ENCODE measurements around the gene B9D2. TPM values are rescaled to one million over a fixed set of nuclear protein-coding genes. Genes with fewer than 3 reads are reported as not detected.
"Not testable (repeated sequence)": the region's sequence is repeated elsewhere in the genome, so short reads cannot be mapped to it uniquely, and the experiment has no call there.

Gene B9D2
- total RNA-seq, 4 donors from 2014 or later: 5.9 to 12.5 (median 9.9) TPM

DNA sequence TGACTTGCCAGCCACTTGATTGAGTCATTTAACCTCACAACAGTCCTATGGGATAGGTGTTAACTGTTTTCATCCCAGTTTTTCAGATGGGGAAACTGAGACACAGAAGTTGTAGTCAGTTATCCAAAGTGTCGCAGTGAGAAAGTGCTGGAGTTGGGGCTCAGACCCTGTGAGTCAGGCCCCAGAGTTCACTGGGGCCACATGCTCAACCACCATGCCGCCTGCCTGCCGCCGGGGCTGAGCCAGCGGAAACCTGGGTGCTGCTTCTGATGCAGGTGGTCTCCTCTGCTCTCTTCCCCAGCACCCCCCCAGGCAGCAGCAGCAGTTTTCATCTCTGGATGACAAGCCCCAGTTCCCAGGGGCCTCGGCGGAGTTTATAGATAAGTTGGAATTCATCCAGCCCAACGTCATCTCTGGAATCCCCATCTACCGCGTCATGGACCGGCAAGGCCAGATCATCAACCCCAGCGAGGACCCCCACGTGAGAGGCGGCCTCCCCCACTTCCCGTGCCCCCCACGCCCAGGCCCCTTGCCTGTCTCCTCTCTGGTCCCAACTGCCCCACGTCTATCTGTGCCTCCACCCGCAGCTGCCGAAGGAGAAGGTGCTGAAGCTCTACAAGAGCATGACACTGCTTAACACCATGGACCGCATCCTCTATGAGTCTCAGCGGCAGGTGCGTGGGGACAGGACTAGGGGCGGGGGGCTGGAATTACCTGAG lies 46.5 kb upstream of the B9D2 start:
- no peak for DNase-seq
- Histone ChIP-seq H3K27me3 (no peaks in the 10 kb centered on the region), H3K9me3 (no peaks in the 10 kb centered on the region), H3K27ac (peak overlapping the region in 1 of 3 donors; percentile 72), H3K4me1 (peaks cover 27 to 76% of the 10 kb centered on the region in 2 donors), H3K36me3 (peaks cover 6 to 18% of the 10 kb centered on the region in 2 donors), H3K4me3 (replicated peaks in 1 of 3) (no peak overlapping the region)
- 95 to 97% methylated on average over 22 to 23 of the region's 23 CpGs for WGBS, 2 donors
- TF ChIP-seq CTCF (IDR thresholded peaks at IDR 0.05): no peak
- no peak for TF ChIP-seq POLR2A (IDR thresholded peaks at IDR 0.05)
- intact Hi-C loops (cut with DNase I): no loop called here

DNA sequence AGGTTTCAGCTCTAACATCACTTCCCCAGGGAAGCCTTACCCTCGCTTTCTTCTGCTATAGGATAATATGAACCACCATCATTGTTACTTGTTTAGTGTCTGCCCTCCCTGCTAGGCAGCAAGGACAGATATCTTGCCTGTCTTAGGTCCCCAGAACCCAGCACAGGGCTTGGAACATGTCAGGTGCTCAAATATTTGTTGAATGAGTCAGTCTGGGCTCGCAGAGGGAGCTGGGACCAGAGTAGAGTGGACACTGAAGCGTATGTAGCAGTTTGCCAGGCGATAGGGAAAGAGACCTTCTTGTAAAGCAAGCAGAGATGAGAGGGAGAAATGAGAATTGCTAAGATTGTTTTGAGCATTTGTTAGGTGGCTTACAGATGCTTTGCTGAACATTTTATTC lies 45.3 kb upstream of the B9D2 start:
- H3K4me3 ChIP-seq (replicated peaks in 1 of 3): no peak overlapping the region
- peak; percentile 80 to 86 for DNase-seq
- no peaks in the 10 kb centered on the region for H3K9me3 ChIP-seq
- peaks cover 6 to 13% of the 10 kb centered on the region in 2 donors for H3K36me3 ChIP-seq
- TF ChIP-seq CTCF (IDR thresholded peaks at IDR 0.05) (no peak), POLR2A (IDR thresholded peaks at IDR 0.05) (no peak)
- intact Hi-C loops (cut with DNase I): no loop called here
- peak overlapping the region; percentile 57 to 72 (median 70) for H3K27ac ChIP-seq
- no peaks in the 10 kb centered on the region for H3K27me3 ChIP-seq
- peaks cover 27 to 77% of the 10 kb centered on the region in 2 donors for H3K4me1 ChIP-seq
- WGBS, 2 donors: 49 to 50% methylated on average over 4 of the region's 4 CpGs

GRCh38 chr19:41408846-41409245 lies 44.9 kb upstream of the B9D2 start:
- WGBS, 2 donors: 90 to 92% methylated on average over 5 of the region's 5 CpGs
- H3K9me3 ChIP-seq; DNase-seq; intact Hi-C loops (cut with DNase I); H3K27me3 ChIP-seq; H3K4me3 ChIP-seq (replicated peaks in 1 of 3): not testable (repeated sequence)
- Histone ChIP-seq H3K36me3 (peaks cover 6 to 10% of the 10 kb centered on the region in 2 donors), H3K27ac (peak overlapping the region; percentile 57 to 72 (median 70)), H3K4me1 (peaks cover 27 to 78% of the 10 kb centered on the region in 2 donors)

GRCh38 chr19:41408256-41408655 lies 44.3 kb upstream of the B9D2 start:
- no peak for DNase-seq
- WGBS, 2 donors: 56 to 85% methylated on average over 4 of the region's 4 CpGs

GRCh38 chr19:41407271-41407670 lies 43.3 kb upstream of the B9D2 start:
- H3K27ac ChIP-seq: peak overlapping the region; percentile 53 to 72 (median 70)
- 7 to 11% methylated on average over 4 of the region's 4 CpGs for WGBS, 2 donors
- intact Hi-C loops (cut with DNase I): no loop called here

More at GRCh38 chr19:41408256-41408655, 44.3 kb upstream of the B9D2 start:
- Histone ChIP-seq H3K4me3 (replicated peaks in 1 of 3) (no peak overlapping the region), H3K9me3 (no peaks in the 10 kb centered on the region), H3K4me1 (peaks cover 31 to 82% of the 10 kb centered on the region in 2 donors), H3K27ac (peak overlapping the region; percentile 57 to 72 (median 70)), H3K27me3 (no peaks in the 10 kb centered on the region), H3K36me3 (peaks cover 6 to 8% of the 10 kb centered on the region in 2 donors)
- TF ChIP-seq CTCF (IDR thresholded peaks at IDR 0.05) (no peak), POLR2A (IDR thresholded peaks at IDR 0.05) (no peak)
- intact Hi-C loops (cut with DNase I): no loop called here

More at GRCh38 chr19:41407271-41407670, 43.3 kb upstream of the B9D2 start:
- H3K36me3 ChIP-seq: peaks cover 6 to 8% of the 10 kb centered on the region in 2 donors
- peak; percentile 59 to 69 for DNase-seq
- peaks cover 35 to 92% of the 10 kb centered on the region in 2 donors for H3K4me1 ChIP-seq
- no peaks in the 10 kb centered on the region for H3K9me3 ChIP-seq
- H3K27me3 ChIP-seq: no peaks in the 10 kb centered on the region
- no peak overlapping the region for H3K4me3 ChIP-seq (replicated peaks in 1 of 3)
- TF ChIP-seq POLR2A (IDR thresholded peaks at IDR 0.05) (no peak), CTCF (IDR thresholded peaks at IDR 0.05) (no peak)
